Measurements from ENCODE around the gene CTBP1. TPM values are rescaled to one million over a fixed set of nuclear protein-coding genes. Genes with fewer than 3 reads are reported as not detected.

Gene CTBP1
- total RNA-seq, 1 experiment from 2014 or later, result 136 TPM

GRCh38 chr4:1222036-1222789, 26.7 kb downstream of the CTBP1 start:
- Mint-ChIP-seq H3K36me3 (ENCODE audit: insufficient read depth in 1 of 3, low read depth in 3 of 3) (peaks cover 22 to 69% (median 65%) of the 10 kb centered on the region in 3 experiments; a peak in 6 of 7 replicates), H3K27me3 (ENCODE audit: low read depth) (no peaks in the 10 kb centered on the region), H3K9me3 (no peaks in the 10 kb centered on the region), H3K27ac (no peak overlapping the region; a peak in 1 of 7 replicates), H3K4me3 (no peak overlapping the region), H3K4me1 (no peaks in the 10 kb centered on the region)
- no peak overlapping the region for H3K4ac ChIP-seq (ENCODE audit: low read depth, low read length)
- no peak overlapping the region for H4K5ac ChIP-seq (ENCODE audit: insufficient read length, low read depth, low read length)
- H3K27ac ChIP-seq (ENCODE audit: insufficient read length, low read depth, low read length), result no peak overlapping the region
- no peaks in the 10 kb centered on the region for H3K27me3 ChIP-seq (ENCODE audit: insufficient read depth, low read length)
- no peak overlapping the region for H2AFZ ChIP-seq (ENCODE audit: low read length)
- H3K18ac ChIP-seq (ENCODE audit: insufficient read length, low read depth, low read length), result no peak overlapping the region
- no peak for DNase-seq
- no peaks in the 10 kb centered on the region for H3K9me3 ChIP-seq (ENCODE audit: control insufficient read depth, low read depth, low read length)
- no peak overlapping the region for H4K91ac ChIP-seq (ENCODE audit: insufficient read length, low read depth, low read length)
- H2BK20ac ChIP-seq (ENCODE audit: low read depth, low read length, poor library complexity, severe bottlenecking), result no peak overlapping the region
- no peak overlapping the region for H2BK120ac ChIP-seq (ENCODE audit: low read depth, low read length, poor library complexity, severe bottlenecking)
- H3K23me2 ChIP-seq (ENCODE audit: insufficient read length, low read depth, low read length, poor library complexity, severe bottlenecking), result no peaks in the 10 kb centered on the region
- H3T11ph ChIP-seq (ENCODE audit: low read length), result no peak overlapping the region
- H4K8ac ChIP-seq (replicated peaks; ENCODE audit: insufficient read length, low read depth, low read length), result no peak overlapping the region
- H3K4me1 ChIP-seq (ENCODE audit: insufficient read depth, low read length), result no peaks in the 10 kb centered on the region
- H2BK15ac ChIP-seq (ENCODE audit: low read depth, low read length), result no peak overlapping the region
- H2AK5ac ChIP-seq (ENCODE audit: insufficient read length, low read length), result no peak overlapping the region
- no peak overlapping the region for H2BK12ac ChIP-seq (ENCODE audit: insufficient read length, low read depth, low read length)
- no peak overlapping the region for H3K4me2 ChIP-seq (ENCODE audit: insufficient read depth, insufficient read length, low read length)
- no peak overlapping the region for H3K9ac ChIP-seq (ENCODE audit: extremely low read depth, insufficient read length, low read length)
- H3K23ac ChIP-seq (ENCODE audit: insufficient read length, low read depth, low read length), result no peak overlapping the region
- no peak overlapping the region for H3K14ac ChIP-seq (ENCODE audit: insufficient read depth, low read length)
- TF ChIP-seq, protein P1, sequence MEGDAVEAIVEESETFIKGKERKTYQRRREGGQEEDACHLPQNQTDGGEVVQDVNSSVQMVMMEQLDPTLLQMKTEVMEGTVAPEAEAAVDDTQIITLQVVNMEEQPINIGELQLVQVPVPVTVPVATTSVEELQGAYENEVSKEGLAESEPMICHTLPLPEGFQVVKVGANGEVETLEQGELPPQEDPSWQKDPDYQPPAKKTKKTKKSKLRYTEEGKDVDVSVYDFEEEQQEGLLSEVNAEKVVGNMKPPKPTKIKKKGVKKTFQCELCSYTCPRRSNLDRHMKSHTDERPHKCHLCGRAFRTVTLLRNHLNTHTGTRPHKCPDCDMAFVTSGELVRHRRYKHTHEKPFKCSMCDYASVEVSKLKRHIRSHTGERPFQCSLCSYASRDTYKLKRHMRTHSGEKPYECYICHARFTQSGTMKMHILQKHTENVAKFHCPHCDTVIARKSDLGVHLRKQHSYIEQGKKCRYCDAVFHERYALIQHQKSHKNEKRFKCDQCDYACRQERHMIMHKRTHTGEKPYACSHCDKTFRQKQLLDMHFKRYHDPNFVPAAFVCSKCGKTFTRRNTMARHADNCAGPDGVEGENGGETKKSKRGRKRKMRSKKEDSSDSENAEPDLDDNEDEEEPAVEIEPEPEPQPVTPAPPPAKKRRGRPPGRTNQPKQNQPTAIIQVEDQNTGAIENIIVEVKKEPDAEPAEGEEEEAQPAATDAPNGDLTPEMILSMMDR (conservative IDR thresholded peaks at IDR 0.05), result no peak
- no peaks in the 10 kb centered on the region for H3K79me1 ChIP-seq (ENCODE audit: insufficient read depth, low read depth, low read length, poor library complexity, severe bottlenecking)
- H3K79me2 ChIP-seq (ENCODE audit: insufficient read depth, low read length), result no peaks in the 10 kb centered on the region
- H3K56ac ChIP-seq (ENCODE audit: insufficient read length, low read depth, low read length), result no peak overlapping the region
- no peaks in the 10 kb centered on the region for H4K20me1 ChIP-seq (ENCODE audit: control insufficient read depth, insufficient read depth, insufficient read length)
- H2BK5ac ChIP-seq (ENCODE audit: insufficient read length, low read length), result no peak overlapping the region
- WGBS (ENCODE audit: extremely low coverage, insufficient read length, low lambda C conversion rate), result no CpG with 5 or more reads among the region's 34 CpGs

All from H9 (cell line).